Fibroblast of mammary gland (primary cell): ENCODE measurements around the gene MMP17.
"Not testable (repeated sequence)": the region's sequence is repeated elsewhere in the genome, so short reads cannot be mapped to it uniquely, and the experiment has no call there.

Experiments used
- DNase-seq: peaks from one replicate; pipeline ENCODE4 v3.0.0-alpha.2; 2010; ENCODE audit warnings: low read depth
- H3K4me3 ChIP-seq: 2 replicates; pipeline ENCODE4 v1.5.1; 2011; ENCODE audit warnings: low read depth, mild to moderate bottlenecking, low read length, moderate library complexity; ENCODE audit not compliant: control insufficient read depth
- CTCF ChIP-seq: conservative IDR thresholded peaks from 2 replicates; pipeline ENCODE4 v1.5.1; 2011; ENCODE audit warnings: low read depth, low read length, inconsistent platforms; ENCODE audit not compliant: control insufficient read depth, insufficient read depth

MMP17 gene

GRCh38 chr12:131885543-131886057 lies 57.4 kb downstream of the MMP17 start:
- DNase-seq: no peak
- no peak overlapping the region for H3K4me3 ChIP-seq
- TF ChIP-seq CTCF: no peak

GRCh38 chr12:131891722-131892121 lies 63.5 kb downstream of the MMP17 start:
- not testable (repeated sequence) for DNase-seq, H3K4me3 ChIP-seq

- TF ChIP-seq CTCF: no peak
- no peak overlapping the region for H3K4me3 ChIP-seq
- no peak for DNase-seq
Observed at GRCh38 chr12:131892711-131893604, 64.8 kb downstream of the MMP17 start.

- H3K4me3 ChIP-seq: no peak overlapping the region
- no peak for TF ChIP-seq CTCF
- DNase-seq: no peak
Observed at GRCh38 chr12:131893605-131894312, 65.6 kb downstream of the MMP17 start.

- H3K4me3 ChIP-seq: peak within 1 kb of the TSS; percentile 55
- TF ChIP-seq CTCF: no peak
- DNase-seq: peak; percentile 76
Observed at GRCh38 chr12:131894313-131894860, 66.2 kb downstream of the MMP17 start, which contains the start of gene ULK1. Gene ULK1 (plus strand): TSS chr12:131894622. CDS start chr12:131895002, 380 bp downstream.

- TF ChIP-seq CTCF: no peak
- H3K4me3 ChIP-seq: peak overlapping the region; percentile 55
- no peak for DNase-seq
Observed at GRCh38 chr12:131894981-131895639, 66.9 kb downstream of the MMP17 start.

- TF ChIP-seq CTCF: no peak
- peak overlapping the region; percentile 55 for H3K4me3 ChIP-seq
- DNase-seq: no peak
Observed at GRCh38 chr12:131895640-131896079, 67.5 kb downstream of the MMP17 start.
